Fibroblast of pulmonary artery (primary cell): Measurements from ENCODE around the gene PRLR.

Source experiments
- DNase-seq: peaks from one replicate; pipeline ENCODE4 v3.0.0-alpha.2; 2010; ENCODE audit warnings: low read depth
- H3K4me3 ChIP-seq: replicated peaks from 2 replicates; pipeline ENCODE4 v1.5.1; 2011; ENCODE audit warnings: low read depth, mild to moderate bottlenecking, control low read depth, low read length, moderate library complexity
- CTCF ChIP-seq: IDR thresholded peaks from 2 replicates; pipeline ENCODE4 v1.5.1; 2011; ENCODE audit warnings: mild to moderate bottlenecking, control low read depth, low read length, inconsistent platforms; ENCODE audit errors: missing control alignments

PRLR gene

GRCh38 chr5:35153375-35153932 lies 76.8 kb downstream of the PRLR start:
- DNase-seq: no peak
- TF ChIP-seq CTCF: no peak
- H3K4me3 ChIP-seq: no peak overlapping the region

GRCh38 chr5:35152733-35153132 lies 77.6 kb downstream of the PRLR start:
- H3K4me3 ChIP-seq: no peak overlapping the region
- TF ChIP-seq CTCF: no peak
- no peak for DNase-seq

- peak; percentile 18 for DNase-seq
- H3K4me3 ChIP-seq: no peak overlapping the region
- TF ChIP-seq CTCF: no peak
Measured at GRCh38 chr5:35151146-35151920, 79.0 kb downstream of the PRLR start.

GRCh38 chr5:35149041-35149440 lies 81.2 kb downstream of the PRLR start:
- DNase-seq: no peak
- no peak for TF ChIP-seq CTCF

GRCh38 chr5:35146406-35146805 lies 83.9 kb downstream of the PRLR start:
- no peak for TF ChIP-seq CTCF
- no peak overlapping the region for H3K4me3 ChIP-seq
- DNase-seq: no peak

More at GRCh38 chr5:35149041-35149440, 81.2 kb downstream of the PRLR start:
- H3K4me3 ChIP-seq: no peak overlapping the region

- no peak for TF ChIP-seq CTCF
- no peak for DNase-seq
- no peak overlapping the region for H3K4me3 ChIP-seq
Measured at GRCh38 chr5:35145691-35146317, 84.5 kb downstream of the PRLR start.
